Left lung (tissue), 10 donors: ENCODE data around the gene TPSAB1. TPM values are rescaled to one million over a fixed set of nuclear protein-coding genes. Genes with fewer than 3 reads are reported as not detected.

Experiments used
- ATAC-seq: fragments of 200-7000 bp; cut with Tn5 transposase; one replicate; pipeline ENCODE4 v1.9.1; 2020; ENCODE audit warnings: moderate library complexity
- DNase-seq, 4 donors: peaks; one replicate each; pipeline ENCODE4 v3.0.0-alpha.2; 2013 to 2020
- H3K27ac ChIP-seq, 2 donors: fragments of 200-600 bp; sonication (generic) in 1 of 2; one replicate each; pipeline versions ENCODE4 v1.5.0 to v1.8.0; 2020 to 2021
- H3K27me3 ChIP-seq, 2 donors: fragments of 200-600 bp; sonication (generic) in 1 of 2; one replicate each; pipeline versions ENCODE4 v1.5.0 to v1.8.0; 2020 to 2021
- H3K36me3 ChIP-seq, 2 donors: fragments of 200-600 bp; sonication (generic) in 1 of 2; one replicate each; pipeline versions ENCODE4 v1.5.0 to v1.8.0; 2020 to 2021
- H3K4me1 ChIP-seq, 2 donors: fragments of 200-600 bp; one replicate each; pipeline ENCODE4 v1.8.0; 2021
- H3K4me3 ChIP-seq, 2 donors: fragments of 200-600 bp; sonication (generic) in 1 of 2; one replicate each; pipeline versions ENCODE4 v1.5.0 to v1.8.0; 2020 to 2021; ENCODE audit warnings: mild to moderate bottlenecking in 1 of 2
- H3K9me3 ChIP-seq, 2 donors: fragments of 200-600 bp; sonication (generic) in 1 of 2; one replicate each; pipeline versions ENCODE4 v1.5.0 to v1.8.0; 2020 to 2021
- CTCF ChIP-seq, 2 donors: fragments of 200-600 bp; sonication (generic) in 1 of 2; IDR thresholded peaks; one replicate each; pipeline versions ENCODE4 v1.5.0 to v1.8.0; 2021; ENCODE audit warnings: antibody characterized with exemption in 2 of 2
- intact Hi-C, 2 donors: fragments of 100-400 bp; cut with DNase I; formaldehyde crosslinking; loops; one replicate each; pipeline versions ENCODE4 v1.11.2 to v1.14.2; 2022
- polyA plus RNA-seq, 6 donors: library from polyadenylated mRNA; unstranded; fragments of 120-200 nt; gene quantifications; one replicate each; pipeline ENCODE4 v1.2.1, GENCODE V29; 2013; ENCODE audit not compliant: insufficient read length in 6 of 6
- total RNA-seq, 2 donors: library from RNA; stranded (reverse); fragmentation: NEBNext Ultra II Directional; extraction: Animal tissue kit (Norgen Biotek cat#: 25700); gene quantifications; one replicate each; pipeline ENCODE4 v1.2.1, GENCODE V29; 2021
- donor health status: DM: no; HTN: yes; CAD: no.
- donor health status: DM: no; HTN: no; CAD: no.

Gene TPSAB1
- total and polyA plus RNA-seq, 8 donors = 0.21 to 51.0 (median 17.7) TPM; not detected in 4

- ATAC-seq (no peak), DNase-seq (no peak)
- Histone ChIP-seq H3K27ac (no peak overlapping the region), H3K4me1 (no peaks in the 10 kb centered on the region), H3K4me3 (no peak overlapping the region), H3K27me3 (peaks cover 7 to 92% of the 10 kb centered on the region in 2 donors), H3K9me3 (no peaks in the 10 kb centered on the region), H3K36me3 (no peaks in the 10 kb centered on the region)
- intact Hi-C loops = no loop called here
- no peak for TF ChIP-seq CTCF (IDR thresholded peaks at IDR 0.05)
Observed at GRCh38 chr16:1279081-1279944, 38.8 kb downstream of the TPSAB1 start.

GRCh38 chr16:1279945-1280589 lies 39.6 kb downstream of the TPSAB1 start:
- intact Hi-C loops = no loop called here
- no peak overlapping the region for H3K4me3 ChIP-seq
- H3K36me3 ChIP-seq = no peaks in the 10 kb centered on the region
- peaks cover 7 to 93% of the 10 kb centered on the region in 2 donors for H3K27me3 ChIP-seq
- no peak overlapping the region for H3K27ac ChIP-seq
- TF ChIP-seq CTCF (IDR thresholded peaks at IDR 0.05) = no peak
- H3K4me1 ChIP-seq = no peaks in the 10 kb centered on the region
- DNase-seq (no peak), ATAC-seq (no peak)
- H3K9me3 ChIP-seq = no peaks in the 10 kb centered on the region

- DNase-seq (no peak), ATAC-seq (no peak)
Observed at GRCh38 chr16:1280783-1281182, 40.3 kb downstream of the TPSAB1 start.

GRCh38 chr16:1281517-1281916 lies 41.0 kb downstream of the TPSAB1 start:
- H3K9me3 ChIP-seq = no peaks in the 10 kb centered on the region
- peaks cover 7 to 94% of the 10 kb centered on the region in 2 donors for H3K27me3 ChIP-seq
- H3K27ac ChIP-seq = no peak overlapping the region
- H3K4me1 ChIP-seq = no peaks in the 10 kb centered on the region
- intact Hi-C loops = no loop called here
- no peak for DNase-seq
- no peak for ATAC-seq
- no peak for TF ChIP-seq CTCF (IDR thresholded peaks at IDR 0.05)
- H3K36me3 ChIP-seq = no peaks in the 10 kb centered on the region
- H3K4me3 ChIP-seq = no peak overlapping the region

More at GRCh38 chr16:1280783-1281182, 40.3 kb downstream of the TPSAB1 start:
- TF ChIP-seq CTCF (IDR thresholded peaks at IDR 0.05) = no peak
- H3K27me3 ChIP-seq = peaks cover 7 to 94% of the 10 kb centered on the region in 2 donors
- no peak overlapping the region for H3K4me3 ChIP-seq
- H3K36me3 ChIP-seq = no peaks in the 10 kb centered on the region
- no peaks in the 10 kb centered on the region for H3K9me3 ChIP-seq
- no peaks in the 10 kb centered on the region for H3K4me1 ChIP-seq
- no peak overlapping the region for H3K27ac ChIP-seq
- intact Hi-C loops = no loop called here

GRCh38 chr16:1282324-1282973 lies 41.9 kb downstream of the TPSAB1 start:
- ATAC-seq = no peak
- DNase-seq = no peak
- intact Hi-C loops = no loop called here
- Histone ChIP-seq H3K9me3 (no peaks in the 10 kb centered on the region), H3K4me1 (no peaks in the 10 kb centered on the region), H3K27ac (no peak overlapping the region), H3K27me3 (peaks cover 7 to 94% of the 10 kb centered on the region in 2 donors), H3K36me3 (no peaks in the 10 kb centered on the region), H3K4me3 (no peak overlapping the region)
- no peak for TF ChIP-seq CTCF (IDR thresholded peaks at IDR 0.05)
